Stimulated activated CD4-positive, alpha-beta T cell treated with anti-CD3 and anti-CD28 coated beads, Interleukin-4, amount 100 ng/mL, for 48 hours (primary cell): ENCODE measurements around the gene CREBZF.
A peak's percentile ranks its signal among the peaks of the same experiment; 100 is the strongest.

ENCODE experiments used
- DNase-seq, 2 donors: peaks; one replicate each; pipeline ENCODE4 v3.0.0-alpha.2; 2020; ENCODE audit warnings: low read depth in 2 of 2

The CREBZF gene, protein sequence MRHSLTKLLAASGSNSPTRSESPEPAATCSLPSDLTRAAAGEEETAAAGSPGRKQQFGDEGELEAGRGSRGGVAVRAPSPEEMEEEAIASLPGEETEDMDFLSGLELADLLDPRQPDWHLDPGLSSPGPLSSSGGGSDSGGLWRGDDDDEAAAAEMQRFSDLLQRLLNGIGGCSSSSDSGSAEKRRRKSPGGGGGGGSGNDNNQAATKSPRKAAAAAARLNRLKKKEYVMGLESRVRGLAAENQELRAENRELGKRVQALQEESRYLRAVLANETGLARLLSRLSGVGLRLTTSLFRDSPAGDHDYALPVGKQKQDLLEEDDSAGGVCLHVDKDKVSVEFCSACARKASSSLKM

DNA sequence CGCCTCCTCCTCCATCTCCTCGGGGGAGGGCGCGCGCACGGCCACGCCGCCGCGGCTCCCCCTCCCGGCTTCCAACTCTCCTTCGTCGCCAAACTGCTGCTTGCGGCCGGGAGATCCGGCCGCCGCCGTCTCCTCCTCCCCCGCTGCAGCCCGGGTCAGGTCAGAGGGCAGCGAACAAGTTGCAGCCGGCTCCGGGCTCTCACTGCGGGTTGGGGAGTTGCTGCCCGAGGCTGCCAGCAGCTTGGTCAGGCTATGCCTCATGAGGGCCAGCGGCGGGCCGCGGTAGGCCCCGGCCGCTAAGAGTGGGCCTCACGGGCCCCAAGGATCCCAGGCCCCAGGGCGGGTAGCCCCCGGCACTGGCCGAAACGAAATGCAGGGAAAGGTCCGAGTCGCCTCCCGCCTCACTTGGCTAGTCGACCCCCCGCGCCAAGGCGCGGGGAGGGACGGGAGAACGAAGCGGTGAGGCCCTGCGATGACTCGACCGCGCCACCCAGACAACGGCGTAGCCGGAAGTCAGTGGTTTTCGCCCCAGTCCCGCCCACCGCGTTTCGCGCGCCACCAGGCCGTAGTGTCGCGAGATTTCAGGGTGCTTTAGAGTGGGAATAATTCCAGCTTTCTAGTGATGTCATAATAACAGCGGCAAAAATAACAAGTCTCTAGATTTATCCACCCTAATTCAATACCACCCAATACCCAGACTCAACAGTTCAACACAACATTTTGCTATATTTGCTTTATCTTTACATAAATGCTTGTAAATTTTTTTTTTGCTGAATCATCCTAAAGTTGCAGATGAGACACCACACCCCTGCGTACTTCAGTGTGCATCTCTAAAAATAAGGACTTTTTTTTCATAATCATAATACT lies at the start of gene CREBZF:
TSS of gene CREBZF (minus strand) at position 515 of the 867 bp plus-strand sequence. CDS start at position 261, 254 bp downstream.
- peak; percentile 91 to 94 for DNase-seq

DNA sequence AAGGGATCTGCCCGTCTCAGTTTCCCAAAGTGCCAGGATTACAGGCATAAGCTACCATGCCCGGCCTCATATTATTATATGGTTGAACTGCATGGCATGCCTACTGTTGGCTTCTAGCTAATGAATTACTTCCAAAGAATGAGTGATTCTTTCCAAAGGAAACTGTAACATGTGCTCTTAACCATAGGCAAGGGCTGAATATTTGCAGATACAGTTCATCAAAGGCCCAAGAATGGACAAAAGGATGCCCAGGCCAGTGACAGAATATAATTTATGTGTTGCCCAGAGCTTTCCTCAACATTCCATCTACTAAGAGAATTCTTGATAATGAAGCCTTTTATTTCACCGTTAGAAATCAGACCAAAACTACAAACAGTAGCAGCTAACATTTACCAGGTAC lies 48.0 kb upstream of the CREBZF start:
- no peak for DNase-seq

DNA sequence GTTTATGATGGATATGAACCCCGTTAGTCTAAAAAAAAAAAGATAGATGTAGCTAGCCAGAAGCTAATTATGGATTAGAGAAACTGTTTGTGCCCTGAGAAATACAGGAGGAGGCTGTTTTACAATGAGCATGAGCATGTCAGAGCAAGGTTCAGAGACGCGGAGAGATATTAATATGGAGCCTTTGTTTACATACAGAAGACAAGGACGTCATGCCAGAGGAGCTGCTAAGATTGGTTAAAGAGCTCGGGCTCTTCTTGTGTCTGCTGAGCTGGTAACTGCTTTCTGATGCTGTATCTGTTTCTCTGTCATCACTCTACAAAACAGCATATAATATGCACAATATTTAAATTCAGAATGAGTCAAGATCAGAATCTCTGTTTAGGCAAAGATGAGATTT lies 46.0 kb upstream of the CREBZF start:
- no peak for DNase-seq

DNA sequence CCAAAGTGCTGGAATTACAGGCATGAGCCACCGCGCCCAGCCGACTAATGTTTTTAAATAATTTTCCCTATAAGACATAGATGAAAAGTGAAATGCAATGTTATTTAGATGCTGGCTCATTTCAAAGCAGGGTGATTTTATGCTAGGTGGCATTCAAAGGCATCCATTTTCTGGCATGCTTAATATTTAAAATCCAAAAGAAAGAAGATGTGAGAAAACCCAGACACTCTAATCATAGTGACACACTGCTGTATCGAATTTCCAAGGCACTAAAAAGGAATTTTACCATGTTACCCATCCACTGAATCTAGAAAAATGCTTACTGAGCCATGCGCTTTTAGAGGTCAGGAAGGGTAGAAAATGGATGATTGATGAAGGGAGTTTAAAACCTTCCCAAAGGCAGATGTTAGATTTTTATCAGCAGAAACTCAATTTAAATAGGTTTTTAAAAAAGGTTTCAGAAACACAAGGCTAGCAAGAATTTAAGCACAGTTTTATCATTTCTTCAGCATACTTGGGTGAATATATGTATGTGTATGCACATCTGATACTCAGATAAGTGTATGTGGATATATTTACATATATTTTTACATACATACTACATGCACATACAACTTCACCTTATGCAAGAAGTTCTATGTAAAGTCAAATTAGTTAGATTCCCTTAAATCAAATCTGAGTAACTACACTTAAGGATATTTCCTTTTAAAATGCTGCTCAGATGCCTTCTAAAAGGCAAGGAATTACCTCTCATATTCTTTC lies 45.2 kb upstream of the CREBZF start:
- no peak for DNase-seq

DNA sequence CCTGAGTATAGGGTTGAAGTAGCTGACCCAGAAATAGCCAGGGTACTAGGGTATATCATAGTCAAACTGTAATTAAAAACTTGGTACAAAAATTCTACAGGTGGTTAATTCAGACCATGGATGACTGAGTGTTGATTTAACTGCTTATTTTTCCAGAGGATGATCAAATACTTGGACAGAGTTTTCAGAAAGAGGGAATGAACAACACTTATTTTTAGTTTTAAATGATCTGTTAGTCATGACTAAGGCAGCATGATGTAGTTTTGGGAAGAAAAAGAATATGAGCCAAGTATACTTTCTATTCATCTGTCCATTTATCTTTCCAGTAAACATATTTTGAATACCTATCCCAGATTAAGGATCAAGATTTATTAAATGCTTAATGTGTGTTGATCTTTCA lies 40.9 kb upstream of the CREBZF start:
- DNase-seq, result no peak

DNA sequence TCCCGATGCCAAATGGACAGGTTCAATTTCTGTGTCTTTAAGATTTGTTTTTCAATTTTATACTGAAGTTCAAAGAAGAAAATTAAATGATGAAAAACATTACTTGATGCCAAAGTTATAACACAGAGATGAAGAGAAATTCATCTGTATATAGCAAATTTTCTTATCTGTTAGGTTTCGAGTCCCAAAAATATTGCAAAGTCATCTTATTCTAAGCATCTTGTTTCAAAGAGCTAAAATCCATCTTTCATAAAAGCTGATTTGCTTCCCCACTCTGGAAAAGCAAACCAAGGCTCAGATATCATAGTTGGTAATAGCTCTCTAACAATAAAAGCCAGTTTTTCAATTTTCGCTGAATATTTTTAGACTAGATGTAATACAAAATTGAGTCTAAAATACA lies 40.0 kb upstream of the CREBZF start:
- no peak for DNase-seq

DNA sequence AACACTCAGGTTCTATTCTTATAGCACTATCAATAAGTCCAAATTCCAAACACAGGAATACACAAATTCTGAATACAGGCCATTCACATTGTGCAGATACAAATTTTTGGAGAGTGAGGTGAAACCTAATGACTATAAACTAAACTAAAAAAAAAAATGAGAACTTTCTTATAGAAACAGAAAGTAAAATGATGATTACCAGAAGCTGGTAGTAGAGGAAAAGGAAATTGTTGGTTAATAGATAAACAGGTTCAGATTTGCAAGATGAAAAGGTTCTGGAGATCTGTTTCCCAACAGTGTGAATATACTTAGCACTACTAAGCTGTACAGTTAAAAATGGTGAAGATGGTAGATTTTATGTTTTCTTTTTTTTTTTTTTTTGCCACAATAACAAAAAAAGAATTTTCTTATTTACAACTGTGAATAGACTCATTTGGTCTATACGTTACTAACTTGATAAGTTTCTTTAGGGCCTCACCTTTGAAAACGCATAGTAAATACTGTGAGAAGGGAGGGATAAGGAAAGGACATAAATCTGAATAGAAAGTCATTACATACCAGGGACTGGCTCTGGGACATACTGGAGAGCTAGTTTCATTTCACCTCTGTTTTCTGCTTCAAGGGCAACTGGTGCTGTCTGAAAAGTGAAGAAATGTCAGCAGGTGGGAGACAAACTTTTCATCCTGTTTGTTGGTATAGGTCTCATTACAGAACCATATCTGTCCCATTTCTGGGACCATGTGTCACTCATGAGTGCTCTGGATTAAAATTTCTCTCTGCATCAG lies 35.2 kb upstream of the CREBZF start:
- DNase-seq, result no peak

DNA sequence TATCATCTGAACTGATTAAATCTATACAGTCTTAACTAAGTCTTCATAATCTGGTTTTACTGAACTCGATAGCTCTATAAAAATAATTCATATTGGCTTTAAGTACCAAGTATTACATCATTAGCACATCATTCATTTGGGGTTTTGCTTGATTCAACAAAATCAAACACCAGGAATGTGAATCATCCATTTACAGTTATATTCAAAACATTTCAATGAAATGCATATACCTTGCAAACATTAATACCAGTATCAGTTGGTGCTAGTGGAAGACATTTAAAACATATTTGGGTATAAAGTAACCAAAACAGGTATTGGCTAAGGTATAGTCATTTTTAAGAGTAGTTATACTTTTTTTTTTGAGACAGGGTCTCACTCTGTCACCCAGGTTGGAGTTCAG lies 33.3 kb upstream of the CREBZF start:
- DNase-seq, result no peak

DNA sequence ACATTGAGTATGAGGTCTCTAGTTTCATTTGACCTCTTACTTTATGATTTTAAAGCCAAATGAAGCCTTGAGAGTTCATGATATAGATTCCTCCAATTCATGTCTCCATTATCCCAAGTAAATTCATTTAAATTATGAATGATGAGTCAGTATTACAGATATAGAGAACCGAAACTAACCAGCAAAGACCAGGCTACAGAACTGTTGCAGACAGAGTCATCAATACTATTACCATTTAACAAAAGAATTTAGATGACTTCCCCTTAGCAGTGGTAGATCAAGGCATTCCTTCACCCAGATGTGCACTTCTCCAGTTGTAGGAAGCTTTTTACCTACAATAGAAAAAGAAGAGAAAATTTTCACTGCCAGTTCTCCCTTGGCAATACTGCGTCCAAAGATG lies 32.8 kb upstream of the CREBZF start:
- DNase-seq, result no peak

DNA sequence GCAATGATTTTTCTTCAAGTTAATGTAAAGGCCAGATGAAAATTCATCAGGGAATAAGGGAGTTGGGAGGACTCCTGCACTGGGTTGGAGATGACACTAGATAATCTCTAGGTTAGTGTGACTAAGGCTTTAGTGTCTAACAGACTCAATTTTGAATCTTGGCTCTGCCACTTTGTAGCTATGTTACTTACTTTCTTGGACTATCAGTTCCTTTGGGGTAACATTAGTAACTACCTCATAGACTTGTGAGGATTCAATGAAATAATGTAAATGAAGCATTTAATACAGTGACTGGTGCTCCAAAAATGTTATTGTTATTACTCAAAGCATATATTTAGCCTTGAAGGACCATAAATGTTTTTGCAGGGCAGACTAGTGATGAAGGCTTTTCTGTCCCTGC lies 30.6 kb upstream of the CREBZF start:
- DNase-seq, result no peak

DNA sequence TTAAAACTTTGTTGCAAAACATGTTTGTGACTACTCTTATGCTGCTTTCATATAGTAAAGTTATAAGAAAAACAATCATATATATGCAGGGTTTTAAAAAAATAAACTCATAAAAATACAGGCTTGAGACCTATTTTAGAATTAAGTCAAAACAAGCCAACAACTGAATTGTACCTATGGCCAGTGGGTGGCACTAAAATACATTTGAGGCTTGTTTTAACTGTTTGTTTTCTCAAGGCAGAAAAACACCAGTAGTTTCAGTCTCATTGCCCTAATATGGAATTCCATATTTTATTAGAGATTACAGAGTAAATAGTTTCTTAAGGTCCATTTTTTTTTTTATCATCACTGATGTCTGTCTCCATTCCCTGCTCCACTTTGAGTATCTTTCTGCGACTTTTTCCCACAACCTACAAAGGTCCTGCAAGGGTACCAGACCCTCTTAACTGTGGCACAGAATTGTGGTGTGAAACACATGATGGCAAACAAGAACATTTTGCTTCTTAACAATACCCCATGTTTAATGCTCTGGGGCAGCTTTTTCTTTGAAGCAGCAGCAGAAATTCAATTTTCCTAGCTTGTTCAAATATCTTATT lies 29.6 kb upstream of the CREBZF start:
- no peak for DNase-seq

DNA sequence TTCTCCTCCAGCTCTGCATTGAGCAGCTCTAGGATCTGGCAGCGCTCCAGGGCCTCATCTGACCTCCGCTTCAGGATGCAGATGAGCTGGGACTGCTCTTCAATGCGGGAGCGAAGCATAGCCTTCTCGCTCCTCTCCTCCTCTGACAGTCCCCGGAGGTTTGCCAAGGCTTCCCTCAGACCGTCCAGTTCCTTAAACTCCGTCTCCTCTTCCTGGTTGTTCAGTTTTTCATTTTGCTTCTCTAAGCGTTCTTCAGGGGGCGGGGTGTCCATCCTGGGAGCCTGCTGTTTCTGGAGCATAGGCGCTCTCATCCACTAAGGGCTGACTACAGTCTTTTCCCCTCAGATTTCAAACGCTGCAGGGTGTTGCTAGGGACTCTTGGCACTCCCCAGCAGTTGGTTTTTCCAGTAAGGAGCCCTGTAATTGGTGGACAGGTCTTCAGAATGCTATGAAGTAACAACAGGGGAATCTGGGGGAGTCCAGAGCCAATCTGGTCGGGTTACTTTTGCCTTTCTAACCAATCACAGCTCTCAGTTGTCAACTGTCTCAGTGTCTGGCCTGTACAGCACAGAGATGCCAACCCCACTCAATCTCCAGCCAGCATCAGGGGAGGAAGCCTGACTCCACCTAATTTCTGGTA lies 21.0 kb upstream of the CREBZF start, which contains the start of gene CCDC89:
TSS of gene CCDC89 (minus strand) at position 376 of the 640 bp plus-strand sequence. CDS start at position 311, 65 bp downstream.
- no peak for DNase-seq

DNA sequence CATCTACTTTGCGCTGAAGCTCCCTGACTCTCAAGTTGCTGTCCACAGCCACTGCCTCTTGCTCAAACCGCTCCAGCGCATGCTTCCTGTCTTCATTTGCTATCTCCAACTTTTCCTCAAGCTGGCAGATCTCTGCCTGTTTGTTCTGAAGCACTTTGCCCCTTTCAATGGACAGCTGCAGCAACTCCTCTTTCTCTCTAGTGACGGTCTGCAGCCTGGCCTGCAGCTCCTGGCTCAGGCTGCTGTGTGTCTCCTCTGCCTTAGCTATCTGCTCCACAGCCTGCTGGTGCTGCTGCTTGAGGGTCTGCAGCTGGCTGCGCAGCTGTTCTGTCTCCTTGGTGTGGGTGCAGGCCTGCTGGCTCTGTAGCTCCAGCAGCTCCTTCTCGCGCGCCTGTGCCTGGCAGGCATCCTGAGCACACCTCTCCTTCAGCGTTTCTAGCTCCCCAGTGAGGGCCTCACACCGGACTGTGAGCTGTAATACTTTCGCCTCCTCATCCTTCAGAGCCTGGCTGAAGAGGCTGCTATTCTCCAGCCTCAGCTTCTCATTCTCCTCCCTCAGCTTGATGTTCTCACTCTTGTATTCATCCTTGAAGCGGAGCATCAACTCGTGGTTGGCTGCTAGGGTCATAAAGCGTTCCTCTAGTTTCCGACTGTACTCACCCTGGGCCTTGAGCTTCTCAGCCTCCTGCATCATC lies 20.3 kb upstream of the CREBZF start:
- no peak for DNase-seq

DNA sequence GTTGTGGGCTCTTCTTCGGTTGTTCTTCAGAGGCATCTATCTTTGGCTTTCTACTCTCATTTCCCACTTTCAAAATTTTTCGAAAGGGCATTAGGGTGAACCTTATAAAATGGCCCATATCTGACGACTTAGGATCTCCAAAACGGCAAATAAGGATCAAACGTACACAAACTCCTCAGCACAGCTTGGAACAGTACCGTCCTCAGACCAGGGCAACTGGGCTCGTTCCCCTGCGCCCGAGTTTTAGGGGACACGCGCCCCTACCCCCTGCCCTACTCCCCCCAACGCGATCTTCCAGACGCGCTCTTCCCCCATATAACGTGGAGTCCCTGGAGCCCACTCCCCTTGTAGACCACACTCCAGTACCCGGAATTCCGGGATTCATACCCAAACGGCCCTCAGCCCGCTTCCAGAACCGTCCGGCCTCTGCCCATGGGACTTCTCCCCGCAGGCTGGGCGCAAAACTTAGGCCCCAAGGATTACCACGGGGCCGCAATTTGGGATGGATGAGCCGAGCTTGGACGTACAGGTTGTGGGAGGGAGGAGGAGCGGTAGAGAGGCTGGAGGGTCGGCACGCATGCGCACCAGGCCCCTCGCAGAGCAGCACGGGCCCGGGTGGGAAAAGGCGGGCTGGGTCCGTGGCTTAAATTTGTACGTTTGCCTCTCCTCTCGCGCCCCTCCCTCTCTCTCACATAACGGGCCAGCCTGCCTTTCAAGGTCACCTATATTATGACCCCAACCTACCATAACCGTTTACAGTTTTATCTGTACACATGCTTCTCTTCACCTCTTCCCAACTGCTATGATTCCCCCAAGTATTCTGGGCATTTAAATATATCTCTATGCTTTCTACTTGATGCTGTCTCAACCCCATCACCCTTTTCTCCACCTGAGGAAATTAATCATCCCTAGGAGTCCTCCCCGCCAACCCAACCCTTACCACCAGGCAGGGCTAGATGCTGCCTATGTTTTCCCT lies 17.7 kb upstream of the CREBZF start:
- peak; percentile 56 to 63 for DNase-seq

DNA sequence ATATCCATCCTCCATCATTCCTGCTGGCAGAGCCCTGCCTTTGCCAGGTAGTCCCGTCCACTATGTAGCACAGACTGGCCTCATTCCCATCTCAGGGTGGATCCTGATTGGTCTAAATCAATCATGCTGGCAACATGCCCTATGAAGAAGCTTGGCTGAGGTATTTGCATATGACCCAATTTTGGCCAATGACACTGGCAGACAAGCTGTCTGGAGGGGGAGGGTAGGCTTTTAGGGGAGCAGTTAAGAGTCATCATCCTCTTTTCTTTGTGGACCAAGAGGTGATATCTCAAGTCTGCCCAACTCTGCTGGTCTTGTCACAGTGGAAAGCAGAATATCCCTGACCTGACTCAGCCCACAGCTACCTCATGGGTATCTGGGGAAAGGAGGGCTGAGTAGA lies 16.0 kb upstream of the CREBZF start:
- DNase-seq, result no peak

DNA sequence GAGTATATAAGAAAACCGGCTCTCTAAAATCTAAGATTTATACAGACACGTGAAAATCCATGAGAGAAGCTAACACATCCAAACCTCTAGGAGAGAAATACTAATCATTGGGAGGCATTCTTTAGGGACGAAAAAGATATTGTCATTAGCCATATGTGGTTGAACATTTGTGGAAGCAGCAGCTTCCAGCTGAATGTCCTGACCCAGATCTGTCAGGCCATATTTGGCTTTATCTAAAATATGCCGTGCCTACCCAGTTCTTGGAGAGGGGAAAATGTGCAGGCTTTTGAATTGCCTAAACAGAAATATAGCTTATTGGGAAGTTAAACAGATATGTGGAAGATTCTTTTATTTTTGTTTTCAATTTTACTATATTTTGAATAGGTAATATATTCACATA lies 14.6 kb upstream of the CREBZF start:
- DNase-seq, result no peak

DNA sequence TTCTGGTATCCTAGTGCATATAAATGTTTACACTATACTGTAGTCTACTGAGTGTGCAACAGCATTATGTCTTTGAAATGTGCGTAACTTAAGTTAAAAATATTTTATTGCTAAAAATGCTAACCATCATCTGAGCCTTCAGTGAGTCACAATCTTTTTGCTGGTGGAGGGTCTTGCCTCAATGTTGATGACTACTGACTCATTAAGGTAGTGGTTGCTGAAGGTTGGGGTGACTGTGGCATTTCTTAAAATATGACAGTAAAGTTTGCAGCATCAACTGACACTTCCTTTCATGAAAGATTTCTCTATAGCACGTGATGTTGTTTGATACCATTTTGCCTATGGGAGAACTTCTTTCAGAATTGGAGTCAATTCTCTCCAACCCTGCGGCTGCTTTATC lies 8.5 kb upstream of the CREBZF start:
- DNase-seq, result no peak

DNA sequence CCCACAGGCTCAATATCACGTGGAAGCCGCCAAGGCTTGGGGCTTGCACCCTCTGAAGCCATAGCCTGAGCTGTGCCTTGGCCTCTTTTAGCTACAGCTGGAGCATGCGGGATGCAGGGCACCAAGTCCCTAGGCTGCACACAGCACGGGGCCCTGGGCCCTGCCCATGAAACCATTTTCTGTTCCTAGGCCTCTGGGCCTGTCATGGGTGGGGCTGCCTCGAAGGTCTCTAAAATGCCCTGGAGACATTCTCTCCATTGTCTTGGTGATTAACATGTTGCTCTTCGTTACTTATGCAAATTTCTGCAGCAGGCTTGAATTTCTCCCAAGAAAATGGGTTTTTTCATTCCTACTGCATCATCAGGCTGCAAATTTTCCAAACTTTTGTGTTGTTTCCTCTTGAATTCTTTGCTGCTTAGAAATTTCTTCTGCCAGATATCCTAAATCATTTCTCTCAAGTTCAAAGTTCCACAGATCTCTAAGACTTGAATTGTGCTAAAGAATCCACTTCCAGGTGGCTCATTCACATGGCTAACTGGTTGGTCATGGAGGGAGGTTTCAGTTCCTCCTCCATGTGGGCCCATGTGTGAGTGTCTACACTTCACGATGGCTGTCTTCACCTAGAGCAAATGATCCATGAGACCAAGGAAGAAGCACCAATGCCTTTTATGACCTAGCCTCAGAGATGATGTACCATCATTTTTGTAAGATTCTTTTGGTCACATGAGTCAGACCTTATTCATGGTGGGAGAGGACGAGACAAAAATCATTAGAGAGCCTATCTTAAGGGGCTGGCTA lies 7.4 kb upstream of the CREBZF start:
- no peak for DNase-seq
